CD4-positive, alpha-beta T cell (primary cell): ENCODE data around the gene IL23A. TPM values are rescaled to one million over a fixed set of nuclear protein-coding genes. Genes with fewer than 3 reads are reported as not detected.

Experiments used
- ATAC-seq: fragments of 200-7000 bp; cut with Tn5 transposase; one replicate; pipeline ENCODE4 v1.10.0; 2022; ENCODE audit warnings: mild to moderate bottlenecking; ENCODE audit not compliant: poor library complexity
- CTCF ChIA-PET: fragments of 350-600 bp; sonication (Branson Sonifier 250); formaldehyde crosslinking; loops from one replicate; lab custom pipeline; 2021; ENCODE audit warnings: antibody characterized with exemption, inconsistent platforms; lab: Charles Lee
- POLR2A ChIA-PET: fragments of 350-600 bp; sonication (Branson Sonifier 250); formaldehyde crosslinking; loops from one replicate; lab custom pipeline; 2021; ENCODE audit warnings: antibody characterized with exemption, inconsistent platforms; lab: Charles Lee
- DNase-seq, 14 experiments: peaks; one replicate each; pipeline ENCODE4 v3.0.0-alpha.2; 2013 to 2020; ENCODE audit warnings: mixed read lengths in 2 of 14
- H3K27ac ChIP-seq, 2 donors: one replicate each; pipeline versions ENCODE4 v1.5.1 to v1.7.0; 2013; ENCODE audit warnings: low read length in 2 of 2, low read depth in 1 of 2, mild to moderate bottlenecking in 1 of 2
- H3K27me3 ChIP-seq, 2 experiments: 1 replicate in 1 of 2; 2 replicates in 1 of 2; pipeline versions ENCODE4 v1.6.1 to v1.7.0; 2013; ENCODE audit warnings: low read length in 2 of 2, control low read depth in 1 of 2, mild to moderate bottlenecking in 1 of 2, moderate library complexity in 1 of 2; ENCODE audit not compliant: insufficient read depth in 2 of 2, control insufficient read depth in 1 of 2
- H3K36me3 ChIP-seq: one replicate; pipeline ENCODE4 v1.6.1; 2013; ENCODE audit warnings: low read length, control low read depth; ENCODE audit not compliant: insufficient read depth
- H3K4me1 ChIP-seq: one replicate; pipeline ENCODE4 v1.6.1; 2013; ENCODE audit warnings: low read length, control low read depth; ENCODE audit not compliant: insufficient read depth
- H3K4me3 ChIP-seq: one replicate; pipeline ENCODE4 v1.5.1; 2013; ENCODE audit warnings: mild to moderate bottlenecking, low read length, moderate library complexity
- H3K9me3 ChIP-seq, 2 experiments: 1 replicate in 1 of 2; 2 replicates in 1 of 2; pipeline versions ENCODE4 v1.6.1 to v1.7.0; 2013; ENCODE audit warnings: low read length in 2 of 2, mild to moderate bottlenecking in 2 of 2, control low read depth in 1 of 2, moderate library complexity in 1 of 2; ENCODE audit not compliant: control insufficient read depth in 1 of 2, insufficient read depth in 1 of 2
- H3K27ac Mint-ChIP-seq: one replicate; pipeline ENCODE4 v1.8.0; 2020; ENCODE audit warnings: mixed read lengths
- H3K27me3 Mint-ChIP-seq: one replicate; pipeline ENCODE4 v1.8.0; 2021; ENCODE audit warnings: mixed read lengths
- H3K36me3 Mint-ChIP-seq: one replicate; pipeline ENCODE4 v1.8.0; 2021; ENCODE audit warnings: low read depth, mixed read lengths
- H3K4me1 Mint-ChIP-seq: one replicate; pipeline ENCODE4 v1.8.0; 2021; ENCODE audit warnings: low read depth, mixed read lengths
- H3K4me3 Mint-ChIP-seq: one replicate; pipeline ENCODE4 v1.8.0; 2020; ENCODE audit warnings: mild to moderate bottlenecking, mixed read lengths
- H3K9me3 Mint-ChIP-seq: one replicate; pipeline ENCODE4 v1.8.0; 2020; ENCODE audit warnings: mixed read lengths
- CTCF ChIP-seq: fragments of 200-600 bp; IDR thresholded peaks from one replicate; pipeline ENCODE4 v1.8.0; 2022; ENCODE audit warnings: antibody characterized with exemption, mild to moderate bottlenecking
- intact Hi-C, 2 experiments: fragments of 100-400 bp; cut with DNase I in 1 of 2; cut with micrococcal nuclease in 1 of 2; formaldehyde crosslinking; loops; one replicate each; pipeline versions ENCODE4 v1.15.1 to v1.9.0; 2023 to 2025; cut with DNase I, micrococcal nuclease
- total RNA-seq, 174 experiments: library from RNA in 2 of 174; stranded (reverse) in 2 of 174; gene quantifications; one replicate each; pipeline ENCODE4 v1.2.3 and lab custom pipeline; 2021 to 2026

IL23A gene
- total RNA-seq, 2 experiments from 2014 or later, result 25.2 to 27.5 TPM

GRCh38 chr12:56385873-56386272 lies 47.2 kb downstream of the IL23A start:
- no peak overlapping the region for H3K27ac ChIP-seq
- no peaks in the 10 kb centered on the region for H3K36me3 ChIP-seq
- DNase-seq, result no peak
- TF ChIP-seq CTCF, result no peak
- POLR2A ChIA-PET, result no interaction called here
- H3K4me3 ChIP-seq, result no peak overlapping the region
- no peaks in the 10 kb centered on the region for H3K9me3 Mint-ChIP-seq
- no peaks in the 10 kb centered on the region for H3K36me3 Mint-ChIP-seq
- H3K27ac Mint-ChIP-seq, result no peak overlapping the region
- no peaks in the 10 kb centered on the region for H3K9me3 ChIP-seq
- H3K4me3 Mint-ChIP-seq, result no peak overlapping the region
- no peaks in the 10 kb centered on the region for H3K4me1 Mint-ChIP-seq
- no peaks in the 10 kb centered on the region for H3K27me3 ChIP-seq
- ATAC-seq, result no peak
- H3K27me3 Mint-ChIP-seq, result no peaks in the 10 kb centered on the region
- CTCF ChIA-PET, result interaction anchor here (0.6 kb wide), 1 partner anchor 10 kb away, joined by 4 read pairs; no protein-coding TSS in a partner anchor
- intact Hi-C loops, result no loop called here
- H3K4me1 ChIP-seq, result no peaks in the 10 kb centered on the region

GRCh38 chr12:56387152-56387736 lies 48.6 kb downstream of the IL23A start:
- POLR2A ChIA-PET, result interaction anchor here (0.6 kb wide), 1 partner anchor 348 kb away, joined by 3 read pairs; no protein-coding TSS in a partner anchor

GRCh38 chr12:56389412-56389811 lies 50.7 kb downstream of the IL23A start:
- H3K27ac ChIP-seq, result no peak overlapping the region
- H3K4me3 Mint-ChIP-seq, result no peak overlapping the region
- intact Hi-C loops, result no loop called here
- H3K4me1 ChIP-seq, result no peaks in the 10 kb centered on the region
- no peaks in the 10 kb centered on the region for H3K9me3 Mint-ChIP-seq
- no peak overlapping the region for H3K4me3 ChIP-seq
- no peaks in the 10 kb centered on the region for H3K27me3 Mint-ChIP-seq
- no peaks in the 10 kb centered on the region for H3K4me1 Mint-ChIP-seq
- TF ChIP-seq CTCF, result no peak
- H3K36me3 ChIP-seq, result no peaks in the 10 kb centered on the region
- DNase-seq, result no peak
- no peaks in the 10 kb centered on the region for H3K9me3 ChIP-seq
- POLR2A ChIA-PET, result interaction anchor here (0.7 kb wide), 1 partner anchor 275 kb away, joined by 4 read pairs; no protein-coding TSS in a partner anchor
- no peaks in the 10 kb centered on the region for H3K36me3 Mint-ChIP-seq
- no peaks in the 10 kb centered on the region for H3K27me3 ChIP-seq
- H3K27ac Mint-ChIP-seq, result no peak overlapping the region
- CTCF ChIA-PET, result no interaction called here
- no peak for ATAC-seq

More at GRCh38 chr12:56387152-56387736, 48.6 kb downstream of the IL23A start:
- H3K4me3 ChIP-seq, result no peak overlapping the region
- no peak overlapping the region for H3K27ac ChIP-seq
- H3K9me3 ChIP-seq, result no peaks in the 10 kb centered on the region
- no peak overlapping the region for H3K27ac Mint-ChIP-seq
- H3K9me3 Mint-ChIP-seq, result no peaks in the 10 kb centered on the region
- no peaks in the 10 kb centered on the region for H3K27me3 Mint-ChIP-seq
- no peak overlapping the region for H3K4me3 Mint-ChIP-seq
- no peaks in the 10 kb centered on the region for H3K4me1 Mint-ChIP-seq
- H3K27me3 ChIP-seq, result no peaks in the 10 kb centered on the region
- H3K36me3 Mint-ChIP-seq, result no peaks in the 10 kb centered on the region
- intact Hi-C loops, result no loop called here
- no peaks in the 10 kb centered on the region for H3K4me1 ChIP-seq
- ATAC-seq (no peak), DNase-seq (no peak)
- CTCF ChIA-PET, result no interaction called here
- no peaks in the 10 kb centered on the region for H3K36me3 ChIP-seq
- no peak for TF ChIP-seq CTCF

Other genes starting within 250 kb of the IL23A start
- gene PA2G4, start 234.3 kb upstream of the IL23A start, total RNA-seq, result 10 to 100 TPM; 51.0 to 61.0 TPM
- gene RPL41, start 222.3 kb upstream of the IL23A start, total RNA-seq, result 1,000 to 10,000 TPM; 5,865 to 5,989 TPM
- 1 to 10 TPM; 6.3 to 8.9 TPM for gene ZC3H10, start 220.6 kb upstream of the IL23A start, total RNA-seq
- gene ESYT1, start 210.6 kb upstream of the IL23A start, total RNA-seq, result 10 to 100 TPM; 88.5 to 90.3 TPM
- 1 to 10 TPM; 6.2 to 6.4 TPM for gene MYL6B, start 186.3 kb upstream of the IL23A start, total RNA-seq
- 100 to 1,000 TPM; 670 to 673 TPM for gene MYL6, start 180.5 kb upstream of the IL23A start, total RNA-seq
- 100 to 1,000 TPM; 104 to 109 TPM for gene SMARCC2, start 149.4 kb upstream of the IL23A start, total RNA-seq
- gene RNF41, start 117.0 kb upstream of the IL23A start, total RNA-seq, result 10 to 100 TPM; 28.0 to 32.4 TPM
- gene NABP2, start 114.5 kb upstream of the IL23A start, total RNA-seq, result 1 to 10 TPM; 7.6 to 9.1 TPM
- gene SLC39A5, start 108.8 kb upstream of the IL23A start, total RNA-seq, result under 1 TPM in 1 of 2 experiments, not detected in 1; 0.33 TPM
- gene ANKRD52, start 80.5 kb upstream of the IL23A start, total RNA-seq, result 10 to 100 TPM; 23.9 to 30.8 TPM
- gene COQ10A, start 71.9 kb upstream of the IL23A start, total RNA-seq, result 10 to 100 TPM; 27.6 to 29.2 TPM
- gene CS, start 38.6 kb upstream of the IL23A start, total RNA-seq, result 100 to 1,000 TPM; 139 to 145 TPM
- gene CNPY2, start 22.9 kb upstream of the IL23A start, total RNA-seq, result 10 to 100 TPM; 30.5 to 33.4 TPM
- 100 to 1,000 TPM; 104 to 107 TPM for gene PAN2, start 4.9 kb upstream of the IL23A start, total RNA-seq
- 100 to 1,000 TPM; 114 to 125 TPM for gene STAT2, start 21.2 kb downstream of the IL23A start, total RNA-seq
- not detected for gene APOF, start 24.0 kb downstream of the IL23A start, total RNA-seq
- 1 to 10 TPM; 3.0 to 3.1 TPM for gene TIMELESS, start 110.5 kb downstream of the IL23A start, total RNA-seq
- not detected for gene MIP, start 115.8 kb downstream of the IL23A start, total RNA-seq
- 1 to 10 TPM; 7.4 to 7.9 TPM for gene SPRYD4, start 129.7 kb downstream of the IL23A start, total RNA-seq
- gene GLS2, start 149.3 kb downstream of the IL23A start, total RNA-seq, result 1 to 10 TPM; 1.6 to 2.2 TPM
- 10 to 100 TPM in 1 of 2 experiments, 1 to 10 TPM in 1; 5.1 to 10.8 TPM for gene RBMS2, start 182.9 kb downstream of the IL23A start, total RNA-seq